GM12878 (cell line): ENCODE data around the gene JAG2. TPM values are rescaled to one million over a fixed set of nuclear protein-coding genes. Genes with fewer than 3 reads are reported as not detected.

Source experiments
- ATF3 ChIP-seq: IDR thresholded peaks from 2 replicates; pipeline ENCODE4 v1.6.1; 2011; ENCODE audit warnings: low read depth, mild to moderate bottlenecking, low read length, moderate library complexity, borderline replicate concordance; ENCODE audit errors: extremely low read depth
- BCL11A ChIP-seq: IDR thresholded peaks from 2 replicates; pipeline ENCODE4 v1.6.1; 2011; ENCODE audit warnings: low read depth, low read length
- BMI1 ChIP-seq: fragments of 450-650 bp; IDR thresholded peaks from 2 replicates; pipeline ENCODE4 v1.6.1; 2016; ENCODE audit warnings: mild to moderate bottlenecking, moderate library complexity, borderline replicate concordance
- CBX5 ChIP-seq: sonication (generic); IDR thresholded peaks from 2 replicates; pipeline ENCODE4 v1.6.1; 2016; ENCODE audit warnings: low read depth, moderate library complexity, mild to moderate bottlenecking, inconsistent platforms
- CHD1 ChIP-seq: IDR thresholded peaks from 2 replicates; pipeline ENCODE4 v1.6.1; 2012; ENCODE audit warnings: low read depth, low read length, improper control_type of control experiment
- HSF1 ChIP-seq: fragments of 150-350 bp; IDR thresholded peaks from 2 replicates; pipeline ENCODE4 v1.6.1; 2014; ENCODE audit warnings: mild to moderate bottlenecking, low read depth, low read length
- NR2C1 ChIP-seq: fragments of 450-650 bp; IDR thresholded peaks from 2 replicates; pipeline ENCODE4 v1.6.1; 2017; ENCODE audit warnings: antibody characterized with exemption, mild to moderate bottlenecking, moderate library complexity
- SMARCA5 ChIP-seq: fragments of 450-650 bp; IDR thresholded peaks from 2 replicates; pipeline ENCODE4 v1.6.1; 2017; ENCODE audit warnings: mild to moderate bottlenecking
- ZBTB4 ChIP-seq: fragments of 450-650 bp; formaldehyde crosslinking; IDR thresholded peaks from 2 replicates; pipeline ENCODE4 v1.4.0; 2022; ENCODE audit warnings: mild to moderate bottlenecking, moderate library complexity
- polyA plus RNA-seq, 11 experiments: library from polyadenylated mRNA; depleted of rRNA in 4 of 11; unstranded in 6 of 11; stranded (reverse) in 5 of 11; fragments of >200 nt; fragmentation: Nextera tagmentation in 4 of 11; fragmentation: Illumina TruSeq in 1 of 11; extraction: Ambion mirVana in 4 of 11; extraction: Trizol in 1 of 11; gene quantifications; 1 replicate in 1 of 11; 2 replicates in 10 of 11; pipeline versions ENCODE4 v1.2.1 to v1.2.3, GENCODE V29; 2011 to 2016; ENCODE audit warnings: inconsistent platforms in 2 of 11, missing spikeins in 2 of 11, low read depth in 1 of 11
- total RNA-seq, 4 experiments: library from RNA; depleted of rRNA in 3 of 4; stranded (reverse); fragments of >200 nt in 3 of 4; fragmentation: Illumina TruSeq in 1 of 4; extraction: Trizol in 1 of 4; gene quantifications; 2 replicates each; pipeline versions ENCODE4 v1.2.1 to v1.2.3, GENCODE V29; 2013 to 2021

Gene JAG2
- total and polyA plus RNA-seq, 10 of the 15 experiments (the other 5 are each of a cell fraction or from before 2014, with no cell fraction given), result 0.04 to 0.14 (median 0.06) TPM; not detected in 5

- no peak for TF ChIP-seq BCL11A
- no peak for TF ChIP-seq CBX5
- TF ChIP-seq NR2C1, result no peak
- no peak for TF ChIP-seq ATF3
- no peak for TF ChIP-seq SMARCA5
- TF ChIP-seq ZBTB4 (CRISPR knock-in tag), result no peak
- no peak for TF ChIP-seq BMI1
- no peak for TF ChIP-seq HSF1
- no peak for TF ChIP-seq CHD1
These were observed 24.4 kb downstream of the JAG2 start (continued) for GRCh38 chr14:105144026-105144665.
